ENCODE results near the gene DTD1.

DTD1 gene

DNA sequence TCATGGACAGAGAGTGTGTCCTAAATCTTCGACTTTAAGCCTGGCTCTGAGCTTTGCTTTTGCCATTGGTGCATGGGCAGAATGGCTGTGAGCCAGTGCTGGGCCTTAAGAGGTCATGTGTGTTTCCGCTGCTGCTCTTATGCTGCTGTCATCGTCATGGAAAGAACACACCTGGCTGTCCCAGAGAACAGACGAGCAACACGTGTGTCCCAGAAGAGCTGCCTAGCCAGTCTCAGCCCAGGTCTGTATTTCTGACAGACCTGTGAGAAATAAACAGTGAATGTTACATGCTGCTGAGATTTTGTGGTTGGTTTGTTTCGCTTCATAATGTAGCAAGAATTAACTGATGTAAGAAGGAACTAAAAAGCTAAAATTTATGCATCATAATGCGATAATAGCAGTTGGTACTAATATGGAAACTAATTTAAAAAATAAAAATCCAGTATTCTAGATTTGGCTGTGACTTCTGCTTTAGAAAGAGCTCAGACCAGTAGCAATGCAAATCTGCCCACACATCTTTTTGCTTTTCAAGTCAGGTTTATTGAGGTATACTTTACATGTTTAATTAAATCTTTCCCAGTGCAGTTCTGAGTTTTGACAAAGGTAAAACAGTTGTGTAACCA is 214.3 kb downstream of the DTD1 start:
- FAIRE-seq = no peak

DNA sequence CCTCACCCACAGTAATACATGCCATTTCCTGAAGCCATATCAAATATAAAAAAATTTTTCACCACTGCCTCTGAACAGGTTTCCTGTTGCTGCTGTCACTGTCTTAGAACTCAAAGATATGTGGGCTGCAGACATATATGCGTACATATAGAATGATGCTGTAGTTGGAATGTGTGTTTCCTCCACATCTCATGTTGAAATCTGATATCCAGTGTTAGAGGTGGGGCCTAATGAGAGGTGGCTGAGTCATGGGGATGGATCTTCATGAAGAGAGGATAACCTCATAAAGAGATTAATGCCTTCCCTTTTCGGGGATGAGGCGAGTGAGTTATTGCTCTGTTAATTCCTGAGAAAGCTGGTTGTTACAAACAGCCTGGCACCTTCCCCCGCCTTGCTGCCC is 218.0 kb downstream of the DTD1 start:
- no peak for FAIRE-seq

DNA sequence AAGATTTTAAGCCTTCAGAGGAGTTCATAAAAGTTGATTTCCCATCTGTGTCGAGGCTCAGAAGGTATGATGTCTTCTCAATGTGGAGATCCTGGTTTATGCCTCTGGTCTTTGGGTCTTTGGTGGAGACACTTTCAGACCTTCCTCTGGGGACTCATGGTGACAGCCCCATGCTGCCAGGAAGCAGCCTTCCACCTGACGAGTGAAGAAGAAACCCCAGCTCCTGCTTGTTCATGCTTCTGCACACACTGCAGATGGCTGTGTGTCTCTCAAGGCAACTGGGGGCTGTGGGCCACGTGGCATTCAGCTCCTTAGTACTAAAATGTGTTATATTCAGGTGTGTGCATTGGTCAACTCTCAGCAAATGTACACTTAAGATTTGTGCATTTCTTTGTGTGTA is 220.9 kb downstream of the DTD1 start:
- FAIRE-seq = no peak

DNA sequence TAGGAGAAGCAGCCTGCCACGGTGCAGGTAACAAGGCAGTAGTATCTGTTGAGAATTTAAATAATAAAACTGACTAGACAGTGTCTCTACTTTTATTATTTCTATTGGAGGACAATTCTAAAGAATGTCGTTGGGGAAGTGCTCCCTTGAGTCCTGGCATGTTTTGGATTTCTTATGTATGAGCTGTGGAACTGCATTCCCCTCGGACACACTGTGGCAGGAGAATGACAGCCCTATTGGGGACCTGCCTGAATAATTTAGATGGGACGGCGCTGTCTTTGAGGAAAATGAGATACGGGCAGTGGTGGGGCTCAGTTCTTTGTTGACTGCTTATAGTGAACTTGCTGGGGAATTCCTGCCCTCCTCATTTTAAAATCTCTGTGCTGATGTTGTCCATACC is 223.3 kb downstream of the DTD1 start:
- no peak for FAIRE-seq

DNA sequence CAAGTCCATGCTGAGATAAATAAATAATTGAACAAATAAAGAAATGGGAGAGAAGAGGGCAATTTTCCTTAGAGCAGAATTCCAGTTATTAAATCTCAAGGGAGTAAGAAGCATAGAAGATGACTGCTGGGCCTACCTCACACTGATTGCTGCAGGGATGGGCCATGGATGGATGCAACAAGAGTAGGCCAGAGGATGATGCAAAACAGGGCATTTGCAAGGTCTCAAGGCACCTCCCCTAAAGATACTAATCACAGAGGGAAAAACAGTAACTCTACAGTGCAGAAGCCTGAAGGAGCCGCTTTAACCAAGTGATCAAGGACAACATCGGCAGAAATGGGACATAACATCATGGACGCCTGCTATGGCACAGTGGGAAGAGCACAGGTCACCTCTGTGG is 224.1 kb downstream of the DTD1 start:
- FAIRE-seq = no peak

DNA sequence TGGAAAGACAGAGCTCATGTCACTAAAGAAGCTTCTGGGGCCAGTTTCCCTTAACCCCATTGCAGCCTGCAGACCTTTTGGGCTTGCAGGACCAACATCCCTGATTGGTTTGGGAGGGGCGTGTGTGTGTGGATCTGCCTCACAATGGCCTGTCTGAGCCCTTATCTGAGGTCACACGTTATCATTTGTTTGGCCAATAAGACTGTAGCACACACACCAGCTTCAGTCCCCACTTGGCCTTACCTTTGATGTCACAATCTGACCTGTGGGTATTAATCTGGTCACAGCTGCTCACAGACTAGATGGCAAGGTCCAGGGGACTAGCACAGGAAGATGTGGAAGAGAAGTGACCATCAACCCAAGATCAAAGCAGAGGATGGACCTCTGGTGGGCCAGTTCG is 225.6 kb downstream of the DTD1 start, which contains the start of gene SCP2D1:
SCP2D1 (plus strand) TSS at position 301 of the 400 bp plus-strand sequence; CDS start at position 334, 33 bp downstream.
- FAIRE-seq = no peak

DNA sequence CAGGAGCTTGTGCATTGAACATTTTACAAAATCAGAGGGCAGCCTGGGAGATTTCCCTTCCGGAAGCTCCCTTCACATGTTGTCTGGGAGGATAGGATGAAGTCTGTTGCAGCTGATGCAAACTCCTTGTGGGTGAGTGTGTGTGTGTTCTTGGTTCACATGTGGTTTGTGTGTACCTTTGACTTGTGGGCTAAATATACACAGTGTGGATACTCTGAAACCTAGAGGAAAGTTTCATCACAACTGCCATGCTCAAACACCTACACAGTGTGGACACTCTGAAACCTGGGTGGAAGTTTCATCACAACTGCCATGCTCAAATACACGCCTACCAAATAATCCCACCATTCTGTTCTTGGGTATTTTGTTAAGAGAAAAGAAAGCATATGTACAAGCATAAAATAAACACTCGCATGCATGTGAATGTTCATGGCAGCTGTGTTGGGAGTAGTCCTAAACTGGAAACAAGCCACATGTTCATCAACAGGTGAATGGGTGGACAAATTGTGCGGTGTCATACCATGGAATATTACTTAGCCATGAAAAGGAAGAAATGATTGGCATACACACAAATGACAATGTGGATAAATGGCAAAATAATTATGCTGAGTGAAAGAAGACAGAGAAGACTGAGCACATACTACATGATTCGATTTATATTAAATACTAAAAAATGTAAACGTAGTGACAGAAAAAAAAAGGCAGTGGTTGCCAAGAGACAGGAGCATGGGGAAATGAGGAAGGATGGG is 227.5 kb downstream of the DTD1 start:
- no peak for FAIRE-seq
